HepG2 (cell line): ENCODE measurements around the gene TMEM81. TPM values are rescaled to one million over a fixed set of nuclear protein-coding genes. Genes with fewer than 3 reads are reported as not detected.

Source experiments
- ATAC-seq: fragments of 200-7000 bp; cut with Tn5 transposase; 3 replicates; pipeline ENCODE4 v1.9.1; 2020; ENCODE audit warnings: mild to moderate bottlenecking, moderate library complexity
- BruUV-seq: library from RNA; stranded (reverse); fragments of 400-500 nt; replicated peaks from 2 replicates; lab custom pipeline; 2021; lab: Mats Ljungman, UMichigan
- CTCF ChIA-PET: fragments of 300-600 bp; formaldehyde crosslinking; extraction: SDS; loops from one replicate; lab custom pipeline; 2021; ENCODE audit warnings: low total read pairs, inconsistent platforms, low intra/inter-chr PET ratio; lab: Yijun Ruan, JAX
- POLR2A ChIA-PET: fragments of 350-600 bp; sonication (Branson Sonifier 250); formaldehyde crosslinking; loops from one replicate; lab custom pipeline; 2020; ENCODE audit warnings: antibody characterized with exemption, inconsistent platforms; lab: Yijun Ruan, JAX
- DNase-seq: peaks from one replicate; pipeline ENCODE4 v3.0.0-alpha.2; 2015; ENCODE audit warnings: low spot score
- FAIRE-seq: peaks from 3 replicates; lab custom pipeline; 2011; peaks lifted over from hg19 to GRCh38; lab: Jason Lieb, UNC
- H2AFZ ChIP-seq: one replicate; pipeline ENCODE4 v1.6.1; 2011; ENCODE audit warnings: low read length, inconsistent platforms
- H3K27ac ChIP-seq: fragments of 300-600 bp; 3 replicates; pipeline ENCODE4 v1.8.0; 2011; ENCODE audit warnings: mixed run types, mild to moderate bottlenecking, mixed read lengths, low read length, inconsistent platforms; ENCODE audit not compliant: insufficient read depth; ENCODE audit errors: extremely low read length
- H3K27me3 ChIP-seq, 2 experiments: fragments of 200-600 bp in 1 of 2; 2 replicates in 1 of 2; 3 replicates in 1 of 2; pipeline versions ENCODE4 v1.6.0 to v1.8.0; 2011; ENCODE audit warnings: low read length in 2 of 2, mild to moderate bottlenecking in 2 of 2, moderate library complexity in 2 of 2, inconsistent platforms in 1 of 2; ENCODE audit not compliant: insufficient read depth in 2 of 2, control insufficient read depth in 1 of 2
- H3K36me3 ChIP-seq, 2 experiments: fragments of 200-600 bp in 1 of 2; replicated peaks in 1 of 2; 2 replicates in 1 of 2; 3 replicates in 1 of 2; pipeline versions ENCODE4 v1.5.1 to v1.8.0; 2011; ENCODE audit warnings: low read length in 2 of 2, inconsistent platforms in 1 of 2; ENCODE audit not compliant: insufficient read depth in 2 of 2, control insufficient read depth in 1 of 2
- H3K4me1 ChIP-seq: 2 replicates; pipeline ENCODE4 v1.5.1; 2012; ENCODE audit warnings: low read length, inconsistent platforms; ENCODE audit not compliant: insufficient read depth
- H3K4me2 ChIP-seq: 2 replicates; pipeline ENCODE4 v1.6.0; 2011; ENCODE audit warnings: low read depth, low read length, inconsistent platforms
- H3K4me3 ChIP-seq, 3 experiments: fragments of 200-600 bp in 1 of 3; sonication (generic), shearing (Covaris generic) in 1 of 3; replicated peaks in 1 of 3; 2 replicates each; pipeline ENCODE4 v1.5.1; 2011 to 2016; ENCODE audit warnings: low read length in 3 of 3, inconsistent platforms in 2 of 3, low read depth in 2 of 3, mild to moderate bottlenecking in 2 of 3, control low read depth in 1 of 3, mixed read lengths in 1 of 3; ENCODE audit not compliant: insufficient read depth in 1 of 3
- H3K79me2 ChIP-seq: one replicate; pipeline ENCODE4 v1.6.1; 2011; ENCODE audit warnings: low read length, inconsistent platforms; ENCODE audit not compliant: insufficient read depth
- H3K9ac ChIP-seq: 2 replicates; pipeline ENCODE4 v1.6.0; 2011; ENCODE audit warnings: mild to moderate bottlenecking, low read depth, low read length, inconsistent platforms; ENCODE audit not compliant: insufficient read depth
- H3K9me3 ChIP-seq: 2 replicates; pipeline ENCODE4 v1.5.1; 2012; ENCODE audit warnings: mild to moderate bottlenecking, low read length
- H4K20me1 ChIP-seq: 2 replicates; pipeline ENCODE4 v1.6.0; 2011; ENCODE audit warnings: inconsistent platforms, mild to moderate bottlenecking, low read length, moderate library complexity; ENCODE audit not compliant: insufficient read depth
- BHLHE40 ChIP-seq: IDR thresholded peaks from 2 replicates; pipeline ENCODE4 v1.6.1; 2011; ENCODE audit warnings: low read length, improper control_type of control experiment
- HCFC1 ChIP-seq: fragments of 150-350 bp; IDR thresholded peaks from 2 replicates; pipeline ENCODE4 v1.6.1; 2014; ENCODE audit warnings: low read depth, low read length
- HIVEP1 ChIP-seq: sonication (generic); formaldehyde crosslinking; IDR thresholded peaks from 2 replicates; pipeline ENCODE4 v1.4.0; 2020; ENCODE audit warnings: mild to moderate bottlenecking, missing genetic modification reagents
- HMG20A ChIP-seq: IDR thresholded peaks from 2 replicates; pipeline ENCODE4 v1.6.1; 2016; ENCODE audit warnings: borderline replicate concordance
- KLF6 ChIP-seq: IDR thresholded peaks from 2 replicates; pipeline ENCODE4 v1.8.0; 2016; ENCODE audit warnings: missing biosample characterization, missing genetic modification reagents
- STAG1 ChIP-seq: sonication (generic); formaldehyde crosslinking; IDR thresholded peaks from 2 replicates; pipeline ENCODE4 v1.4.0; 2020; ENCODE audit warnings: missing genetic modification reagents
- WGBS: methylation state at CpG from one replicate; pipeline ENCODE4 v1.1.6; 2017; ENCODE audit warnings: low lambda C conversion rate; 5-methylcytosine and 5-hydroxymethylcytosine counted together
- in situ Hi-C: cut with HindIII; loops from 2 replicates; pipeline ENCODE4 v1.10.0; 2017; ENCODE audit warnings: low pct_unique_long_range_greater_than_20kb; ENCODE audit not compliant: extremely low pct_ligation_motif_present
- intact Hi-C: fragments of 100-400 bp; cut with micrococcal nuclease; formaldehyde crosslinking; loops from one replicate; pipeline ENCODE4 v1.10.0; 2022; ENCODE audit not compliant: unreplicated experiment
- polyA plus RNA-seq, 8 experiments: library from polyadenylated mRNA; depleted of rRNA in 3 of 8; stranded (reverse) in 7 of 8; unstranded in 1 of 8; fragments of >200 nt; fragmentation: Illumina TruSeq in 4 of 8; extraction: Trizol in 4 of 8; gene quantifications; 2 replicates each; pipeline versions ENCODE4 v1.2.1 to v1.2.3, GENCODE V29; 2011 to 2016; ENCODE audit warnings: low read depth in 4 of 8, missing spikeins in 1 of 8, mixed read lengths in 1 of 8; ENCODE audit not compliant: insufficient read depth in 1 of 8
- total RNA-seq, 5 experiments: library from RNA; depleted of rRNA; stranded (reverse); fragments of >200 nt; fragmentation: Illumina TruSeq; extraction: Trizol; gene quantifications; 2 replicates each; pipeline ENCODE4 v1.2.3, GENCODE V29; 2016; ENCODE audit warnings: low read depth in 1 of 5
- TF ChIP-seq, protein P1 (sequence below): sonication (generic); formaldehyde crosslinking; IDR thresholded peaks from 2 replicates; pipeline ENCODE4 v1.8.1; 2023; ENCODE audit warnings: mild to moderate bottlenecking, missing genetic modification reagents, borderline replicate concordance
- TF ChIP-seq, protein P2 (sequence below): sonication (generic); formaldehyde crosslinking; conservative IDR thresholded peaks from 2 replicates; pipeline ENCODE4 v1.5.0; 2020; ENCODE audit warnings: missing genetic modification reagents

The TMEM81 gene
- total and polyA plus RNA-seq, 2 of the 13 experiments (the other 11 are each of a cell fraction or from before 2014, with no cell fraction given) = 1.1 TPM

DNA sequence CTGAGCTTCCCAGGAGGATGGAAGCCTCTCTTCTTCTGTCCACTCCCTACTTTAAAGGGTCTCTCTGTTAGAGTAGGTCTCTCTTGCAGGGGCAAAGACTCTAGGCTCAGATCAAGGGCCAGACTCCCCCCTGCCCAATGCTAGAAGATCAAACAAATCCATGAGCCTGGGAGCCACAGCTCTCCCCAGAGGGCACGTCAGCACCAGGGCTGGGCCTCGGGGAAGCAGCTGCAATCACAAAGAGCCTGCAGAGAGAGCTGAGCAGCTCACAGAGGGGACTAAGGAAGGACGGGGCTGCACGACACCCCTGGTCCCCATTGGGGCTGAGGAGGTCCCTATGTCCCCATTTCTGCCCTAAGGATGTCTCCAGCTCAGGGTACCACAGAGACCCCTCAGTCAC is 37.4 kb downstream of the TMEM81 start (continued):
- TF ChIP-seq, protein P1, sequence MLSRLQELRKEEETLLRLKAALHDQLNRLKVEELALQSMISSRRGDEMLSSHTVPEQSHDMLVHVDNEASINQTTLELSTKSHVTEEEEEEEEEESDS (CRISPR knock-in tag) = no peak
- TF ChIP-seq, protein P2, sequence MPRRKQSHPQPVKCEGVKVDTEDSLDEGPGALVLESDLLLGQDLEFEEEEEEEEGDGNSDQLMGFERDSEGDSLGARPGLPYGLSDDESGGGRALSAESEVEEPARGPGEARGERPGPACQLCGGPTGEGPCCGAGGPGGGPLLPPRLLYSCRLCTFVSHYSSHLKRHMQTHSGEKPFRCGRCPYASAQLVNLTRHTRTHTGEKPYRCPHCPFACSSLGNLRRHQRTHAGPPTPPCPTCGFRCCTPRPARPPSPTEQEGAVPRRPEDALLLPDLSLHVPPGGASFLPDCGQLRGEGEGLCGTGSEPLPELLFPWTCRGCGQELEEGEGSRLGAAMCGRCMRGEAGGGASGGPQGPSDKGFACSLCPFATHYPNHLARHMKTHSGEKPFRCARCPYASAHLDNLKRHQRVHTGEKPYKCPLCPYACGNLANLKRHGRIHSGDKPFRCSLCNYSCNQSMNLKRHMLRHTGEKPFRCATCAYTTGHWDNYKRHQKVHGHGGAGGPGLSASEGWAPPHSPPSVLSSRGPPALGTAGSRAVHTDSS = no peak

DNA sequence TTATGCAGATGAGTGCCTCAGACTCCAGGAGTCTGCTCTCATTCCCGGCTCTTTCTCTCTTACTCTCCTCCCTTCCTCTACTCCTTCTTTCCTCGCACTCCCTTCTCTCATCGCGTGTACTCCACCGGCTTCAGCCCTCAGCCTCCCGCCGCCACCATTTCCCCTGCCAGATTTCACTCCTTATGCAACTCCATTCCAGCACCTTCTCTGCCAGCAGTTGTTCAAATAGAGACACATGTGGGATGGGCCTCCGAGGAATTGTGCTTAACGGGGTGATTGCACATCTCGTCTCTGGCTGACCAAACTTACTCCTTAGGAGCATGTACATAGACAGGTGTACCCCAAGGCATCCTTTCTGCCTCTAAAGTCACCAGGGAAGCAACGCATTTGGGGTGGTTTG is 39.1 kb downstream of the TMEM81 start:
- Histone ChIP-seq H3K4me2 (no peak overlapping the region), H3K4me3 (no peak overlapping the region)
- 19% methylated on average over 11 of the region's 11 CpGs for WGBS
- TF ChIP-seq HCFC1 (no peak), BHLHE40 (no peak), STAG1 (CRISPR knock-in tag) (no peak), HMG20A (no peak), KLF6 (no peak), HIVEP1 (CRISPR knock-in tag) (no peak)
- TF ChIP-seq, all 625 proteins: peak for 0
- CTCF ChIA-PET = no interaction called here
- no TSS peak for BruUV-seq
- ATAC-seq (no peak), FAIRE-seq (no peak), DNase-seq (no peak)
- Histone ChIP-seq H3K79me2 (no peaks in the 10 kb centered on the region), H3K9ac (no peak overlapping the region), H3K27me3 (peaks cover 1 to 34% of the 10 kb centered on the region in 2 experiments; a peak in 3 of 5 replicates), H3K4me1 (no peaks in the 10 kb centered on the region), H3K9me3 (no peaks in the 10 kb centered on the region), H3K36me3 (no peaks in the 10 kb centered on the region), H3K27ac (no peak overlapping the region), H4K20me1 (no peaks in the 10 kb centered on the region), H2AFZ (no peak overlapping the region)
- POLR2A ChIA-PET = no interaction called here
- intact Hi-C loops = no loop called here
- in situ Hi-C loops = no loop called here
